Measurements from ENCODE around the gene ATAD5.

ATAD5 gene

GRCh38 chr17:30824356-30825145 is 7.2 kb upstream of the ATAD5 start, which contains the start of gene CRLF3:
Gene CRLF3 (minus strand): TSS chr17:30824692. CDS start chr17:30824651, 41 bp downstream.
- H3K9ac ChIP-seq (ENCODE audit: low read length), result peak within 1 kb of the TSS; percentile 96
- peak within 1 kb of the TSS; percentile 97 for H3K4me3 ChIP-seq (ENCODE audit: low read length)
- H3K4me1 ChIP-seq (ENCODE audit: control insufficient read depth, low read depth, low read length), result peaks cover 9% of the 10 kb centered on the region
- H3K27ac ChIP-seq (ENCODE audit: low read length), result peak within 1 kb of the TSS; percentile 84
- H3K9me3 ChIP-seq (ENCODE audit: control insufficient read depth, low read depth, low read length), result no peaks in the 10 kb centered on the region
- H3K27me3 ChIP-seq (ENCODE audit: control insufficient read depth, insufficient read depth, low read length), result no peaks in the 10 kb centered on the region
- no peaks in the 10 kb centered on the region for H3K36me3 ChIP-seq (ENCODE audit: control insufficient read depth, low read depth, low read length)

GRCh38 chr17:30827082-30827481 is 4.7 kb upstream of the ATAD5 start:
- Histone ChIP-seq H3K27ac (ENCODE audit: low read length) (no peak overlapping the region), H3K4me3 (ENCODE audit: low read length) (no peak overlapping the region), H3K4me1 (ENCODE audit: control insufficient read depth, low read depth, low read length) (peaks cover 18% of the 10 kb centered on the region), H3K9me3 (ENCODE audit: control insufficient read depth, low read depth, low read length) (no peaks in the 10 kb centered on the region), H3K36me3 (ENCODE audit: control insufficient read depth, low read depth, low read length) (no peaks in the 10 kb centered on the region), H3K9ac (ENCODE audit: low read length) (no peak overlapping the region), H3K27me3 (ENCODE audit: control insufficient read depth, insufficient read depth, low read length) (no peaks in the 10 kb centered on the region)

GRCh38 chr17:30829022-30829421 is 2.7 kb upstream of the ATAD5 start:
- Histone ChIP-seq H3K27me3 (ENCODE audit: control insufficient read depth, insufficient read depth, low read length) (no peaks in the 10 kb centered on the region), H3K4me3 (ENCODE audit: low read length) (no peak overlapping the region), H3K9me3 (ENCODE audit: control insufficient read depth, low read depth, low read length) (no peaks in the 10 kb centered on the region), H3K27ac (ENCODE audit: low read length) (no peak overlapping the region), H3K9ac (ENCODE audit: low read length) (no peak overlapping the region), H3K36me3 (ENCODE audit: control insufficient read depth, low read depth, low read length) (no peaks in the 10 kb centered on the region), H3K4me1 (ENCODE audit: control insufficient read depth, low read depth, low read length) (peaks cover 12% of the 10 kb centered on the region)

- Histone ChIP-seq H3K36me3 (ENCODE audit: control insufficient read depth, low read depth, low read length) (peaks cover 14% of the 10 kb centered on the region), H3K4me3 (ENCODE audit: low read length) (peak overlapping the region; percentile 98), H3K4me1 (ENCODE audit: control insufficient read depth, low read depth, low read length) (peaks cover 12% of the 10 kb centered on the region), H3K9me3 (ENCODE audit: control insufficient read depth, low read depth, low read length) (no peaks in the 10 kb centered on the region), H3K27ac (ENCODE audit: low read length) (peak overlapping the region; percentile 32), H3K9ac (ENCODE audit: low read length) (peak overlapping the region; percentile 96), H3K27me3 (ENCODE audit: control insufficient read depth, insufficient read depth, low read length) (no peaks in the 10 kb centered on the region)
Observed at GRCh38 chr17:30831257-30831656, 509 bp upstream of the ATAD5 start.

GRCh38 chr17:30832438-30833124 is 815 bp downstream of the ATAD5 start:
- Histone ChIP-seq H3K4me1 (ENCODE audit: control insufficient read depth, low read depth, low read length) (peaks cover 12% of the 10 kb centered on the region), H3K9me3 (ENCODE audit: control insufficient read depth, low read depth, low read length) (no peaks in the 10 kb centered on the region), H3K27me3 (ENCODE audit: control insufficient read depth, insufficient read depth, low read length) (no peaks in the 10 kb centered on the region), H3K4me3 (ENCODE audit: low read length) (peak overlapping the region; percentile 98), H3K27ac (ENCODE audit: low read length) (peak overlapping the region; percentile 70), H3K36me3 (ENCODE audit: control insufficient read depth, low read depth, low read length) (peaks cover 24% of the 10 kb centered on the region), H3K9ac (ENCODE audit: low read length) (peak overlapping the region; percentile 96)

- Histone ChIP-seq H3K36me3 (ENCODE audit: control insufficient read depth, low read depth, low read length) (peaks cover 58% of the 10 kb centered on the region), H3K4me1 (ENCODE audit: control insufficient read depth, low read depth, low read length) (no peaks in the 10 kb centered on the region), H3K9ac (ENCODE audit: low read length) (no peak overlapping the region), H3K4me3 (ENCODE audit: low read length) (no peak overlapping the region), H3K27ac (ENCODE audit: low read length) (no peak overlapping the region), H3K9me3 (ENCODE audit: control insufficient read depth, low read depth, low read length) (no peaks in the 10 kb centered on the region), H3K27me3 (ENCODE audit: control insufficient read depth, insufficient read depth, low read length) (no peaks in the 10 kb centered on the region)
Observed at GRCh38 chr17:30838202-30838807, 6.5 kb downstream of the ATAD5 start.

DNA sequence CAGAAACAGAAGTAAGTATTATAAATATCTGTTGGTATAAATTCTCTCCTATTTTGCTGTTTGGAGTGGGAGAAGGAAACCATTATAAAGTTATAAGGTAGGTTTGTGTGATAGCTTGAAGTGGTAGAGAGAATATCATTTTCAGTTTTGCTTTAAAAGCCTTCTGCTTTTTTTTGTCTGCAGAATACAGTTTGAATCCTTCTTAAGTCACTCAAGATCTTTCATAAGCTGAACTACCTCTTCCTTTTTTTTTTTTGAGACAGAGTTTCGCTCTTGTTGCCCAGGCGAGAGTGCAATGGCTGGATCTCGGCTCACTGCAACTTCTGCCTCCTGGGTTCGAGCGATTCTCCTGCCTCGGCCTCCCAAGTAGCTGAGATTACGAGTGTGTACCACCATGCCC is 9.0 kb downstream of the ATAD5 start:
- no peaks in the 10 kb centered on the region for H3K9me3 ChIP-seq (ENCODE audit: control insufficient read depth, low read depth, low read length)
- H3K4me3 ChIP-seq (ENCODE audit: low read length), result no peak overlapping the region
- H3K36me3 ChIP-seq (ENCODE audit: control insufficient read depth, low read depth, low read length), result peaks cover 47% of the 10 kb centered on the region
- no peaks in the 10 kb centered on the region for H3K27me3 ChIP-seq (ENCODE audit: control insufficient read depth, insufficient read depth, low read length)
- no peak overlapping the region for H3K9ac ChIP-seq (ENCODE audit: low read length)
- no peak overlapping the region for H3K27ac ChIP-seq (ENCODE audit: low read length)
- H3K4me1 ChIP-seq (ENCODE audit: control insufficient read depth, low read depth, low read length), result no peaks in the 10 kb centered on the region

DNA sequence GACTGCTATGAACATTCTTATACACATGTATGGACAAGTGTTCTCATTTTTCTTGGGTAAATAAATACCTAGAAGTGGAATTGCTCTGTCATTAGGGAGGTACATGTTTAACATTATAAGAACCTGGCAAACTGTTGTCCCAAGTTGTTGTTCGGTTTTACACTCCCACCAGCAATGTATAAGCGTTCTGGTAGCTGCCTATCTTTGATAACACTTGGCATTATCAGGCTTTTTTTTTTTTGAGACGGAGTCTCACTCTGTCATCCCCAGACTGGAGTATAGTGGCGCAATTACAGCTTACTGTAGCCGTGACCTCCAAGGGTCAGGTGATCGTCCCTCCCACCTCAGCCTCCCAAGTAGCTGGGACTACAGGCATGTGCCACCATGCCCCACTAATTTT is 16.3 kb downstream of the ATAD5 start:
- Histone ChIP-seq H3K4me1 (ENCODE audit: control insufficient read depth, low read depth, low read length) (no peaks in the 10 kb centered on the region), H3K27me3 (ENCODE audit: control insufficient read depth, insufficient read depth, low read length) (no peaks in the 10 kb centered on the region), H3K4me3 (ENCODE audit: low read length) (no peak overlapping the region), H3K9ac (ENCODE audit: low read length) (no peak overlapping the region), H3K36me3 (ENCODE audit: control insufficient read depth, low read depth, low read length) (peaks cover 40% of the 10 kb centered on the region), H3K27ac (ENCODE audit: low read length) (no peak overlapping the region), H3K9me3 (ENCODE audit: control insufficient read depth, low read depth, low read length) (no peaks in the 10 kb centered on the region)

GRCh38 chr17:30854146-30854545 is 22.4 kb downstream of the ATAD5 start:
- Histone ChIP-seq H3K9ac (ENCODE audit: low read length) (no peak overlapping the region), H3K4me1 (ENCODE audit: control insufficient read depth, low read depth, low read length) (no peaks in the 10 kb centered on the region), H3K9me3 (ENCODE audit: control insufficient read depth, low read depth, low read length) (no peaks in the 10 kb centered on the region), H3K4me3 (ENCODE audit: low read length) (no peak overlapping the region), H3K27ac (ENCODE audit: low read length) (no peak overlapping the region), H3K36me3 (ENCODE audit: control insufficient read depth, low read depth, low read length) (peaks cover 55% of the 10 kb centered on the region), H3K27me3 (ENCODE audit: control insufficient read depth, insufficient read depth, low read length) (no peaks in the 10 kb centered on the region)

DNA sequence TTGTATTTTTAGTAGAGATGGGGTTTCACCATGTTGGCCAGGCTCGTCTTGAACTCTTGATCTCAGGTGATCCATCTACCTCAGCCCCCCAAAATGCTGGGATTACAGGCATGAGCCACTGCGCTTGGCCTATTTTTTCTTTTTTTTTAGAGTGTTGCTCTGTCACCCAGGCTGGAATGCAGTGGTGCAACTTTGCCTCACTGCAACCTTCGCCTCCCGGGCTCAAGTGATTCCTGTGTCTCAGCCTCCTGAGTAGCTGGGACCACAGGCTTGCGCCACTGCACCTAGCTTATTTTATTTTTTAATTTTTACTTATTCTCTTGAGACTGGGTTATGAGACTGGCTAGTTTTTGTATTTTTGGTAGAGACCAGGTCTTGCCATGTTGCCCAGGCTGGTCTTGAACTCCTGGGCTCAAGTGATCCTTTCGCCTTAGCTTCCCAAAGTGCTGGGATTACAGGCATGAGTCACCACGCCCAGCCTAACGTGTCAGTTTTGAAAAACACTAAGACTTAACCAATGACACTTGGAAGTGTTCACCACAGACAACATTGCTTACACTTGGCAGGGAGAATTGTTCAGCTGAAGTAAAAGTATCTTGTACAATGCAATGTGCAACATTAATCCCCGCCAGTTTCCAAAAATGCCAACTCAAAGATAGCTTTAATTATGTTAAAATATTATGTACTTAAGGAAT is 26.9 kb downstream of the ATAD5 start:
- Histone ChIP-seq H3K9ac (ENCODE audit: low read length) (no peak overlapping the region), H3K27ac (ENCODE audit: low read length) (no peak overlapping the region), H3K27me3 (ENCODE audit: control insufficient read depth, insufficient read depth, low read length) (no peaks in the 10 kb centered on the region), H3K4me1 (ENCODE audit: control insufficient read depth, low read depth, low read length) (no peaks in the 10 kb centered on the region), H3K36me3 (ENCODE audit: control insufficient read depth, low read depth, low read length) (peaks cover 51% of the 10 kb centered on the region), H3K4me3 (ENCODE audit: low read length) (no peak overlapping the region), H3K9me3 (ENCODE audit: control insufficient read depth, low read depth, low read length) (no peaks in the 10 kb centered on the region)

- H3K4me1 ChIP-seq (ENCODE audit: control insufficient read depth, low read depth, low read length), result no peaks in the 10 kb centered on the region
- no peak overlapping the region for H3K4me3 ChIP-seq (ENCODE audit: low read length)
- peaks cover 51% of the 10 kb centered on the region for H3K36me3 ChIP-seq (ENCODE audit: control insufficient read depth, low read depth, low read length)
- no peaks in the 10 kb centered on the region for H3K9me3 ChIP-seq (ENCODE audit: control insufficient read depth, low read depth, low read length)
- no peak overlapping the region for H3K27ac ChIP-seq (ENCODE audit: low read length)
- no peaks in the 10 kb centered on the region for H3K27me3 ChIP-seq (ENCODE audit: control insufficient read depth, insufficient read depth, low read length)
- no peak overlapping the region for H3K9ac ChIP-seq (ENCODE audit: low read length)
Observed at GRCh38 chr17:30864636-30865035, 32.9 kb downstream of the ATAD5 start.

Data from iPS-18a (cell line).